Upper lobe of left lung (tissue), 4 donors: Measurements from ENCODE around the gene NAPSA.

Source experiments
- EP300 ChIP-seq, 4 donors: sonication (generic); formaldehyde crosslinking; IDR thresholded peaks; one replicate each; pipeline ENCODE4 v1.5.1; 2017; ENCODE audit warnings: antibody characterized with exemption in 4 of 4, control low read depth in 2 of 4
- POLR2A ChIP-seq, 4 donors: fragments of 450-650 bp; IDR thresholded peaks; one replicate each; pipeline ENCODE4 v1.5.1; 2016 to 2017; ENCODE audit warnings: antibody characterized with exemption in 4 of 4, mild to moderate bottlenecking in 2 of 4
- POLR2AphosphoS5 ChIP-seq, 2 donors: sonication (generic); formaldehyde crosslinking; IDR thresholded peaks; one replicate each; pipeline ENCODE4 v1.5.1; 2017; ENCODE audit warnings: antibody characterized with exemption in 2 of 2
- TF ChIP-seq, protein P1 (sequence below), 6 experiments: fragments of 450-650 bp in 4 of 6; fragments of 200-600 bp in 2 of 6; sonication (generic) in 2 of 6; IDR thresholded peaks; one replicate each; pipeline ENCODE4 v1.5.1; 2016 to 2019; ENCODE audit warnings: antibody characterized with exemption in 6 of 6

DNA sequence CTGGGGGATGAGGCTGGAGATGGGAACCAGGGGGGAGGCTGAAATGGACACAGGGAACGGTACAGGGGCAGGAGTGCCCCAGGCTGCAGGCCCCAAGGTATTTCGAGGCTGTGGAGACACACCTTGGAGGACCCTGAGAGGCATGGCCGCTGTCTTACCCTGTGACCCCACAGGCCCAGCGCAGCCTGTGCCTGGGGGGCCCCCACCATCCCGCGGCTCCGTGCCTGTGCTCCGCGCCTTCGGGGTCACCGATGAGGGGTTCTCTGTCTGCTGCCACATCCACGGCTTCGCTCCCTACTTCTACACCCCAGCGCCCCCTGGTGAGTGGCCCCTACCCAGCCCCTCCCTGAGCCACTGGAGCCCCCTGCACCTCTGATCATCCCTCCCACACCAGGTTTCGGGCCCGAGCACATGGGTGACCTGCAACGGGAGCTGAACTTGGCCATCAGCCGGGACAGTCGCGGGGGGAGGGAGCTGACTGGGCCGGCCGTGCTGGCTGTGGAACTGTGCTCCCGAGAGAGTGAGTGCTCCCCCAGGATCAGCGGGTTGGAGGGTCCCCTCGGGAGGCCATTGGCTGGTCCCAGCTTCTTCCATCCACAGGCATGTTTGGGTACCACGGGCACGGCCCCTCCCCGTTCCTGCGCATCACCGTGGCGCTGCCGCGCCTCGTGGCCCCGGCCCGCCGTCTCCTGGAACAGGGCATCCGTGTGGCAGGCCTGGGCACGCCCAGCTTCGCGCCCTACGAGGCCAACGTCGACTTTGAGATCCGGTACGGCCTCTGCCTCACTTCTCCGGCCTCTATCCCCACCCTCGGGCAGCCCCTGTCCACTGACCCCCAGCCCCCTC, 36.4 kb upstream of the NAPSA start:
- TF ChIP-seq POLR2A (IDR thresholded peaks at IDR 0.05) (no peak), POLR2AphosphoS5 (IDR thresholded peaks at IDR 0.05) (no peak), EP300 (IDR thresholded peaks at IDR 0.05) (no peak)
- TF ChIP-seq, protein P1, sequence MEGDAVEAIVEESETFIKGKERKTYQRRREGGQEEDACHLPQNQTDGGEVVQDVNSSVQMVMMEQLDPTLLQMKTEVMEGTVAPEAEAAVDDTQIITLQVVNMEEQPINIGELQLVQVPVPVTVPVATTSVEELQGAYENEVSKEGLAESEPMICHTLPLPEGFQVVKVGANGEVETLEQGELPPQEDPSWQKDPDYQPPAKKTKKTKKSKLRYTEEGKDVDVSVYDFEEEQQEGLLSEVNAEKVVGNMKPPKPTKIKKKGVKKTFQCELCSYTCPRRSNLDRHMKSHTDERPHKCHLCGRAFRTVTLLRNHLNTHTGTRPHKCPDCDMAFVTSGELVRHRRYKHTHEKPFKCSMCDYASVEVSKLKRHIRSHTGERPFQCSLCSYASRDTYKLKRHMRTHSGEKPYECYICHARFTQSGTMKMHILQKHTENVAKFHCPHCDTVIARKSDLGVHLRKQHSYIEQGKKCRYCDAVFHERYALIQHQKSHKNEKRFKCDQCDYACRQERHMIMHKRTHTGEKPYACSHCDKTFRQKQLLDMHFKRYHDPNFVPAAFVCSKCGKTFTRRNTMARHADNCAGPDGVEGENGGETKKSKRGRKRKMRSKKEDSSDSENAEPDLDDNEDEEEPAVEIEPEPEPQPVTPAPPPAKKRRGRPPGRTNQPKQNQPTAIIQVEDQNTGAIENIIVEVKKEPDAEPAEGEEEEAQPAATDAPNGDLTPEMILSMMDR (IDR thresholded peaks at IDR 0.05): no peak
